Cortex of kidney (tissue), 1 donor: ENCODE measurements around the gene KXD1.

Experiments
- DNase-seq: peaks from one replicate; lab custom pipeline; 2025; lab: John Stamatoyannopoulos, UW

KXD1 gene

GRCh38 chr19:18616023-18616422 lies 58.4 kb downstream of the KXD1 start:
- DNase-seq = no peak

- no peak for DNase-seq
These were observed 59.9 kb downstream of the KXD1 start for GRCh38 chr19:18617562-18617961.

GRCh38 chr19:18618236-18618635 lies 60.6 kb downstream of the KXD1 start:
- DNase-seq = no peak
